ENCODE data around the gene ABCB1.
"Not testable (repeated sequence)": the region's sequence is repeated elsewhere in the genome, so short reads cannot be mapped to it uniquely, and the experiment has no call there.

ABCB1 gene

DNA sequence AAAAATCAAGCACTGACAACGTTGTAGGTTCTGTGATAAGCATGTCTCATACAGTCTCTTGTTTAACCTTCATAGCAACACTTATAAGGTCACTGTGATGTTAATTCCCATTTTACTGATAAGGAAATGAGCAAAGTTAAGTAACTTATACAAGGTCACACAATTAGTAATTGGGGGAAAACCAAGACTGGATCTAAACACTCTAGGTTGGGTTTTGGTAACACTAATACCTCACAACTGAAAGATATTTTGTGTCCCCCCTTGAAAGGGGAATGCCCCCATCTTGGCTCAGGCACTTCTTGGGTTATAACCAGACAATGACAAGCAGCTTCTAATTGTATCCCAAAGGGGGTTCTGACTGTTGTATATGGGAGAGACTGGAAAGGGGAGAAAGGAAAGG is 89.2 kb downstream of the ABCB1 start:
- DNase-seq, result no peak

DNA sequence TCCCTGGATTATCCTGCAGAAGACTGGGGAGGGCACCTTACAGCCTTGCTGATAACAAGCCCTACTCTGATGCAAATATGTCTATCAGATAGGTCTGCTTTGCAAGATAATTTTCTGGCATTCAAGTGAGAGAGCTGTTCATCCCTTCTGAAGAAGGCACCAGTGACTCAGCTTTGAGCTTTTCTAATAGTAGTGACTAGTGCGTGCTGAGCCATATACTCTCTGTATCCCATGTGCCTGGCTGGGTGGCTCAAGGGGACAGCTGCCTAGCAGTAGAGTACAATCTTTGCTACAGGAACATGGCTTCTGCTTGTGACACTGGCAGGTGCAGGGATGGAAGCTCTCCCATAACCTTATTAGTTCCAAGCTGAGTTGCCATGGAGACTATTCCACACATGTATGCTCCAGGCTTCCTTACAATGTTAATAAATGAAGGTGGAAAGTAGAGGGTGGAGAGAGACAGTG is 90.2 kb downstream of the ABCB1 start:
- no peak for DNase-seq

DNA sequence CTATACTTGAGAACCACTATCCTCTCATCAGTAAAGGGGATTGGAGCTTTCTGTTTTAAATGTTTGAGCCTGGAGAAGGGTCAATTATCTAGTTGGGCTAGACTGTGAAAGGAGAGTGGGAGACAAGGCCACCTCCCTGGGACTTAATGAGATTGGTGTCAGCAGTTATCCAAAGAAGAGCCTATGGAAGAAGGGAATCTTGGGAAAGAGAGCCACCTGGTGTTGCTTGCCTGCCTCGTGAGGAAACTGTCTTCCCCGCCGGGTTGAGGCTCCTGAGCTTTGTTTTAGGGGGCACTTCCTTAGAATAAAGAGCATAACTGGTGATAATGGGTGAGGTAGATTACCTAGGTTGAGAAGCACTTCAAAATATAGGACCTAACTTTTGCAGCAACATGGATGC is 93.2 kb downstream of the ABCB1 start:
- DNase-seq, result no peak

DNA sequence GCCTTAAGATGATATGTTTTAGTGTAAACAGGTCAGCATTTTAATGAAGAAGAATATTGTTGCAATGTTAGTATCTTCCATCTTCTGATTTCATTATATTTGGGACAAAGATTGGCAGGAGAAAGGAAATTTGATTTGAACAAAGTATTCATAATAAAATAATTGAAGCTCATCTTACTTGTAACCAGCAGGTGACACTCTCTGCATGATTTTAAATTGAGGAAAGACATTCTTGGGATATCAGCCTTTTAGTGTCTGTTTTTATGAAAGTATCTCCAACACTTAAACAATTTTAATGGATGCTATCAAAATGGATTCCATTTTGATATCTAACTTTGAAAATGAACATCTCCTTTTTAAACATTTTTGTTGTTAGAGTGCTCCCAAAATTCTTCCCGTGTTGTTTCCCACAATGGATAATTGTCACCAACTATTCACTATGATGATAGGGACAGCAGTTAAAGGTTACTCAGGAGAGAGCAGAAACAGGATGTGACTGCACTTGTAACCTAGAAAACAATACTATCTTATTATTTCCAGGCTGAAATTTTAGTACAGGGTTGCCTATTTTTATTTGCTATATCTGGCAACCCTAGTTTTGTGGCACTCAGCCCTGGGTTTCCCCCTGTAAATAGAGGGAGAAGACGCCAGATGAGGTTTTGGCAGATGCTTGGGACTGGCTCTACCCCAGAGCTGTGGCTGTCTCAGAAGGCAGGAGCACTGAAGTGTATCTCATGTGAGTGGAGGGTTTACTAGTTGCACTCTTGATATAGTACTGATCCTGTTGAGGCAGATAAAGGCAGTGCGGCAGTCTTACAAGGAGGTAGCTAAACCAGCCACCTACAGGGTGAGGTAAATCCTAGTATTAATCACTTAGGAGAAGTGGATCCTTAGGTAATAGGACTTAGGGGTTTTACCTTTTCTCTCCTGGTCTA is 94.2 kb downstream of the ABCB1 start:
- DNase-seq, result no peak

DNA sequence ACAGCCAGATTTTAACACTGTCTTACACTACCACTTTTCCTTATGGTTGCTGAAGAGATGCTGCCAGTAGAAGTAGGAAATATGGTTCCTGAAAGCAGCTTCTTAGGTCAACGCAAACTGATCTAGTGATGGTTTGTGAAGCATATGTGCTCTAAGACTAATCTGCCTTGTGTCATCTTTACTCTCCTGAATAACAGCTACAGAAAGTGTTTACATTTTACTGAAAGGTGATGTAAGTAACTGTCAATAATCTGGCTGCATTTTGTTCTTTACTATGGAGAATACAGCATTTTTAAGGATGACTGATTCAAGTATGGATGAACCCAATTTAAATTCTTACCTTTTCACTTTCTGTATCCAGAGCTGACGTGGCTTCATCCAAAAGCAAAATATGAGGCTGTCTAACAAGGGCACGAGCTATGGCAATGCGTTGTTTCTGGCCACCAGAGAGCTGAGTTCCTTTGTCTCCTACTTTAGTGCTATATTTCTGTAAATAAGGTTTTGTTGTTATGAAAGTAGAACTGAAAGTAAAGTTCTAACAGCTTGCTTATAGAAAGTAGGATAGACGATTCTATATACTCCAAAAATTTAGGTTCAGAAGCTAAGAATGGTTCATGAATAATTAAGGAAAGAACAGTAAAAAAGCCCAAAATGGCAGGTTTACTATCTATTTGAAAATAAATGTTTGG is 95.0 kb downstream of the ABCB1 start:
- DNase-seq, result no peak

DNA sequence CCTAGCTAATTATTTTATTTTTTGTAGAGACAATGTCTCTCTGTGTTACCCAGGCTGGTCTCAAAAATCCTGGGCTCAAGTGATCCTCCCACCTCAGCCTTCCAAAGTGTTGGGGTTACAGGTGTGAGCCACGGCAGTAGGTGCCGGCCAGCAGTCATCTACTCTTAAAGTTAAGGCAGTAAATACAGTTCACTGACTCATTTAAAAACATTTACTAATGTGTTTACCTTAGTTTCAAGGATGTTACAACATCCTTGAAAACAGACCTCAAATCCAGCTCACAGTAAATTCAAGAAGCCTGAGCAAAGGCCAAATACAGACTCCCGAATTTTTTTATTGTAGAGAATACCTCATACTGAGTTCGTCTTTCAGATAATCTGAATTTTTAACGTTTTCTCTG is 95.6 kb downstream of the ABCB1 start:
- DNase-seq, result no peak

DNA sequence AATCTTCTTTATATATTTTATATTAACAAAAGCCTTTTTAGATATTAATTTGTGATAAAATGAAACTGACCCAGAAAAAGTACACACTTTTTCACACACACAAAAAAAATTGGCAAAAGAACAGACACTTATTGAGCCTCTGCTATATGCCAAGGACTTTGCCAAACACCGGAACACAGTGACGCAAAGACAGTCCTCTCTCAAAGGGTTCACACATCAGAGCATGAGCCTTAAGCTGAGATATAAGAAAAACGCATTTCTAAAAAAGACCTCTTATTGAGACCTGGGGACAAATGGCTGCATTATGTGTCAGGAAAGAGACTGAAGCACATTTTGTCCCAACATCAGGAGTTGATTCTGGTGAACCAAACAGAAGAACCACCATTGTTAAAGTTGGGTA is 101.2 kb downstream of the ABCB1 start:
- DNase-seq, result no peak

DNA sequence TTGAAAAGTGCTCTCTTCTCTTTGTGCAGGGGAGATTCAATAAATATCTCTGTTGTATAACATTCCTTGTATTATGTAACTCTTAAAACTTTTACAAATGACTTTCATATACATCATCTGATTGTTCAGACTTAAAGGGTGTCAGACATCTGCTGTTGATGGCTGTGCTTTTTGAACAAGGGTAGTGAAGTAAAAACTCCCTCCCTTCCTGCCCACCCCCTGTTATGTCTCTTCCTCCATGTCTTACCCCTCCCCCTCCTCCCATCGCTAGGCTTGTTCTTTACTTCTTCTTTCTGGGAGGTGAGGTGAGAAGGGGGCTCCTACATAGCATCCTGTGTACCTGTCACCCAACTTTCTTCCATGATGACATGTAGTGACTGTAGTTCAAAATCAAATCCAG is 101.8 kb downstream of the ABCB1 start:
- no peak for DNase-seq

DNA sequence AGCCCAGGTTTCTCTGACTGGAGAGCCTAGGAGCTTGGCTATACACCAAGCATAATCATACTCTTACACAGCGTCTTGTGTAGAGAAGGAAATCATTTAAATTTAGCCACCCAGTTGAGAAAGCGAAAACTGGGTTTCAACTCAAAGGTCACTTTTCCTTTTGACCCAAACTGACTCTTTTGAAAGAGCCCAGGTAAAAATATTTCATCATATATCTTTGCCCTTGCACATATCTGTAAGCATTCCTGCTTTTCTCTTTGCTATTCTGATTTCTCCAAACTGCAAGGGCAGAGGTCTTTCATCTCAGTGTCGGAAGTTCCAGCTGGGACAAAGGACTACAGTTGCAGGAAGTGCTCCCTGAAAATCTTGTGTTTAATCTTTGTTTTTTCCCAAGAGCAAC is 103.2 kb downstream of the ABCB1 start:
- no peak for DNase-seq

DNA sequence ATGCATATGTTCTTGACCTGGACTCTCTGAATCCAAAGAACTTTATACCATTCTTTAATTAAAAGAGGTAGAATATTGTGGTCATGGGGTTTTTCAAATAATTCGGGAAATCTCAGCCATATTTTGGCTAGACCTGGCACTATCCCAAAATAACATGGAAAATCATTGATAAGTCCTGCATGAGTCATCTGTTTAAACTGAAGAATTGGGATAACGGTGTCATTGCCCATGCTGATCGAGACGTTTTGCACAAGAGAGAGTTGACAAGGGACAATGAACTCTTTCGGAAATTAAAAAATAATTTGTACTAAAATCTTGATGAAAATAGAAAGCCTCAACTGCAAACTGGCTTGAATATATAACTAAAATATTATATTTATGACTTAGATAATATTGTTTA is 105.3 kb downstream of the ABCB1 start:
- DNase-seq, result no peak

DNA sequence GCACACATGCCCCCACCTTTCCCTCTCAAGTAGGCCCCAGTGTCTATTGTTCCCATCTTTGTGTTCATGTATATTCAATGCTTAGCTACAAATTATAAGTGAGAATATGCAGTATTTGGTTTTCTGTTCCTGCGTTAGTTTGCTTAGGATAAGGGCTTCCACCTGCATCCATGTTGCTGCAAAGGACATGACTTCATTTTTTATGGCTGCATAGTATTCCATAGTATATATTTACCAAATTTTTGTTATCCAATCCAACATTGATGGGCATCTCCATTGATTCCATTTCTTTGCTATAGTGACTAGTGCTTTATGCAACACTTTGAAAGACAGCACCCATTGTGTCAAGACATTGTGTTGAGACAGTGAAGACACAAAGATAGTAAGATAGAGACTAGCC is 106.2 kb downstream of the ABCB1 start:
- DNase-seq, result no peak

DNA sequence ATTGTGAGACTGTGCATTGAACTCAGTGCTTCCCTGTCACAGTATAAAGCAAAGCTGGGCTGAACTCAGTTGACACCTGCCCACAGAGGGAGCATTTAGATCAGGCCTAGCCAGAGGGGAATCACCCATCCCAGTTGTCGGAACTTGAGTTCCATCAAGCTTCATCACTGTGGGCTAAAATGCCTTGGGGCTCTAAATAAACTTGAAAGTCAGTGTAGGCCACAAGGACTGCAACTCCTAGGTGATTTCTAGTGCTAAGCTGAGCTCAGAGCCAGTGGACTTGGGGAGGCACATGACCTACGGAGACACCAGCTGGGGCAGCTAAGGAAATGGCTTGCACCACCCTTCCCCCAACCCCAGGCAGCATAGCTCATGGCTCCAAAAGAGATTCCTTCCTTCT is 117.6 kb downstream of the ABCB1 start:
- no peak for DNase-seq

DNA sequence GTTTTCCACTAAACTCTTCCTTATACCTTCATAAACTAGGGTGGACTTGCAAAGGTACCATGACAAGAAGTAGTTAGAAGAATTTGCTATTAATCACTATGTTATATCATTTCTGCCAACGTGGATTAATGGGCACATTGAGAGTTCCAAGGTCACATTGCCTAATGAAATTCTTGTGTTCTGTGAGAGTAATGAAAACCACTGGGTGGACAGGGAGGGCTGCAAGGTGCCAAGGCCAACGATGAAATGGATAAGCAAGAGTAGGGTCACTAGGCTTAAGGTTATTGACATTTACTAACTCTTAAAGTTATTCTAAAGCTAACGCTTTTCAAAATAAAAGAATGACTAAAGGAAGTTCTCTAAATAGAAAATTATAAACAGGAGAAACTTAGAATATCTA is 118.6 kb downstream of the ABCB1 start:
- no peak for DNase-seq

DNA sequence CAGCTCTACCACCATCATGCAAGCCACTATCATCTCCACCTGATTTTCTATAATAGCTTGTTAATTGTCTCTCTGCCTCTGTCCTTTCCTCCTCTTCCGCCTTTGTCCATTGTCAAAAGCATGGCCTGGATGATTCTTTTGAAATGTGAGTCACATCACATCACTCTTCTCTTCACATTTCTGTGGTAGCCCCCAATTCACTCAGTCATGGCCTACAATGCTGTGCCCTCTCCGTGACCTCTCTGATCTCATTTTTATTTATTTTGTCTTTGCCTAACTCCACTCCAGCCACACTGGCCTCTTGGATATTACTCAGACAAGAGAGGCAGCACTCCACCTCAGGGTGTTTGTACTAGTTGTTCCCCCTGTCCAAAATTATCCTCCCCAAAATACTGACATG is 120.3 kb downstream of the ABCB1 start:
- DNase-seq, result no peak

DNA sequence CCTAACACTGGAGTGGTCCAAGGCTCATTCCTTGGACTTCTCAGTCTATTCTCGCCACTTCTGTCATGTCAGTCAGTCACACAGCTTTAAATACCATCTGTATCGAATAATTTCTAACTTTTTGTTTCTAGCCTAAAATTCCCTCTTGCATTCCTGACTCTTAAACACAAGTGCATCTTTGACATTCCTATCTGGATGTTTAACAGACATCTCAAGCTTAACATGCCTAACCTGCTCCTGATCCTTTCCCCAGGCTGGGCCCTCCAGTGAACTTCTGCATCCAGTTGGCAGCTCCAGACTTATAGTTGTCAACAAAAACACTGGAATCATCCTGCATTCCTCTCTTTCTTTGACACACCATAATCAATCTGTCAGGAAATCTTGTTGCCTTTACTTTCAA is 120.7 kb downstream of the ABCB1 start:
- DNase-seq, result no peak

DNA sequence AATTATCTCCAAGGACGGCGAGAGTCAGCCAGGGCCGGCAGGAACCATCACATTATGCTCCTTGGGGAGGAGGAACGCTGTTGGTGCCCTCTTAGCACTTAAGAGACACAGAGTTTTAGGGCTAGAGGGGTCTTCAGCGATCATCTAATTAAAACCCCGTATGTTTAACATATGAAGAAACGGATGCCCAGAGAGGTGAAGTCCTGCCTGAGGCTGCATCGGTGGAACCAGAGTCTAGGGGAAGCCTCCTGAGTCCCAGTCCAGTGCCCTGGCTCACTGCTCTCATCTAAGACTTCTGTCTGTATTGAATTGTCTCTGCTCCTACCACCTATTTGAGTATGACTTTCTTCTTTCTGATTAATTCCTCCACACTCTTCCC is 124.5 kb downstream of the ABCB1 start:
- no peak for DNase-seq

DNA sequence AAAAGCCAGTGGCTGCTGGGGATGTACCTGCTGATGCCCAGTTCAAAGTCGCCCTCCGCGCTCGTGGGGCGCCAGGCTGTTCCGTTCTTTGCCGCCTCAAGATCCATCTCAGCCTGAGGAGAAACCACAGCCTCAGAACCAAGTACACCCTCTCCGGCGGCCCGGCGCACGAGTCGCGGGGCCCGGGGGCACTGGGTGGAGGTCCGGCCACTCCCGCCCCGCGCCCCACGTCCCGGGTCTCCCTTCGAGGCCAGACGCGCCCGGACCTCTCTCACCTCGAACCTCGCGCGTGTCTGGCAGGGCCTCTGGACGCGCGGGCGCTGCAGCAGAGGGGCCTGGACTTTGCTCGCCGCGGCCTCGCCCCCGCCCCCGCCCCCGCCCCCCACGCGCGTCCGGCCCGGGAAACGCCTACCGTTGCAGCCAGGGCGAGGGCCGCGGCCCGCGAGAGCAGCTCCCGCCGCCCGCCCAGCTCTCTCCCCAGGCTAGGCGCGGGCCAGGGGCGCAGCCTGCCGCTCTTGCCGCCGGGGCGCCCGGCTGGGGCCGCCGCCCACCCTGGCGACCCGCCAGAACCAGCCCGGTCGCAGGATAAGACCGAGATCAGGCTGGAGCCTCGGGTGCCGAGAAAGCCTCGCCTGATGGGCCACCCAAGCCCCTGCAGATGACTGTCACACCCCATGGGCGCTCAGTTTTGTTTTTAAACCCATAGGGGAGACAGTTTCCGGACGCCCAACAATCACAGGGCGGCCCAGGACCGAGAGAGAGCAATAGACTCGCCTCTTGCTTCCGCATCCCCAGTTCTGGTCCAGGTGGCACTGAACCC is 125.1 kb downstream of the ABCB1 start, which contains the start of gene ABCB4:
ABCB4 (minus strand) TSS at position 322 of the 820 bp plus-strand sequence; CDS start at position 107, 215 bp downstream.
- no peak for DNase-seq

DNA sequence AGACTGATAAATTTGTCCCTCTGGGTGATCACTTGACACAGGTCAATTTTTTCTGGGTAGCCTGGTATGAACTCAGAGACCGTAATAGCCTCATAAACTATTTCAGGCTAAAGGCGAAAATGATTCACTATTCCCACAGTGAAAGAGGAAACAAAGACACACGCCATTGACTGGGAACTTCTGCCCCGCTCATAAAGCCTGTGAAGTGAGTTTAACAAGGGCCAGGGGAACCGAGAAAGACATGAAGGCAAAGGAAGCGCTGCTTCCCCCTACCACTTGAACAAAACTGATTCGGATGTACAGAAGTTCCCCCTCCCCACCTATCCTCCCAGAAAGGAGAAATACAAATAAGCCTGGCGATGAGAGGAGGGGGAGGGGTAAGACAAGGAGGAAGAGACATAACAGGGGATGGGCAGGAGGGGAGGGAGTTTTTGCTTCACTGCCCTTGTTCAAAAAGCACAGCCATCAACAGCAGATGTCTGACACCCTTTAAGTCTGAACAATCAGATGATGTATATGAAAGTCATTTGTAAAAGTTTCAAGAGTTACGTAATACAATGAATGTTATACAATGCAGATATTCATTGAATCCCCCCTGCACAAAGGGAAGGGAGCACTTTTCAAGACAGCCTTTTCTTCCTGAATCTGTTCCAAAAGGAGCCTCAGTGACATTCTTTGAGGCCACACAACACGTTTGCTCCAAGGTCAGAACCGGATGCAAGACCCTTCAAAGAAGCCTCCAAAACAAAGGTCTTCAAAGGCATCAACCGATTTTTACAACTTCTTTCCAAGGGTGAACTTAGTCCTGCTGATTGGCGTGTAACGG is 125.9 kb downstream of the ABCB1 start:
- DNase-seq, result no peak

DNA sequence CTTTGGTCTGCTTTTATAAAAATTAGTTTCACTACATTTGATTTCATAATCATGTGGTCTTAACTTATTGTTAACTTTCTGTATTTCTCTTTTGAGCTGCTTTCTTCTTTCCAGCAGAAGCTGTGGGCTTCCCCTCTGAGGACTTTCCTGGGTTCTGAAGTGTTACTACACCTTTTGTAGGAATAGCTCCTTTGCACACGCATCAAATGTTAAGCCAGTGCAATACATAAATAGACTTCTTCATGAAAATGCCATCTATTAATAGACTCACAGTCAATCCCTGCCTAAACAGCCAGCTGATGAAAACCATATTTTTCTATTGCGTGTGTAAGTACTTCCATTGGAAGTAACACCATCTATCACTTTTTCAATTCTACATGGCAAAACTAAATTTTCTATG is 126.7 kb downstream of the ABCB1 start:
- DNase-seq, result no peak

DNA sequence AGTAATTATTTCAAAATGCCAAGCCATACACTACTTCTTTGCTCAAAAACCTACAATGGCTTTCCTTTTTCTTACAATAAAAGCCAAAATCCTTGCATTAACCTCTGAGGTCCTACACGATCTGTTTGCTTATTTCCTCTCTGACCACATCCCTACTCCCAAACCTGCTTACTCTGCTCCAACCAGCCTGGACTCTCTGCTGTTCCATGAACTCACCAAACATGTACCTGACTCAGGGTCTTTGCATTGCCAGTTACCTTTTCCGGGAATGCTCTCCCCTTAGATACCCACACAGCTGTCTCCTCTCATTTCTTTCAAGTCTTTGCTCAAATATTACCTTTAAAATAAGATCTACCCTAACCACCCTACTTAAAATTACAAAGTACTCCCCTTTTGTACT is 127.5 kb downstream of the ABCB1 start:
- no peak for DNase-seq

DNA sequence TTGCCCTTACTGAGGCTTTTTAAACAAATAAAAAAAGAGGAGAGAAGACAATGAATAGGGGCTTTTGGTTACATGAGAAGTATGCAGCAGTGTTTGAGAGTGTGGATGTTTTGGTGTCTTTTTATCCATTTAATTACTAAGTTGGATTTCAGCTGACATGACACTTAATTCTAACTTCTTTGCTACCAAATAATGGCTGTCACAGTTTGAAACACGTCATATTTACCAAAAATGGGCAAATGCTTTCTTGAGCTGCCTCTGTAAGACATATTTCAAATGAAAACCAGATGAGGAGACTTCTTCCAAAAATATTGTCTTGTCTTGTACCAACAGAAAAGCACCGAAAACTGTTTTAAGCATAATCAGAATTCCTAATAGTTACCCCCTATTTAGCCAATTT is 129.2 kb downstream of the ABCB1 start:
- DNase-seq, result no peak

DNA sequence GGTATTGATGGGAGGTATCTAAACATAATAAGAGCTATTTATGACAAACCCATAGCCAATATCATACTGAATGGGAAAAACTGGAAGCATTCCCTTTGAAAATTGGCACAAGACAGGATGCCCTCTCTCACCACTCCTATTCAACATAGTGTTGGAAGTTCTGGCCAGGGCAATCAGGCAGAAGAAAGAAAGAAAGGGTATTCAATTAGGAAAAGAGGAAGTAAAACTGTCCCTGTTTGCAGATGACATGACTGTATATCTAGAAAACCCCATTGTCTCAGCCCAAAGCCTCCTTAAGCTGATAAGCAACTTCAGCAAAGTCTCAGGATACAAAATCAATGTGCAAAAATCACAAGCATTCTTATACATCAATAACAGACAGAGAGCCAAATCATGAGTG is 131.5 kb downstream of the ABCB1 start:
- not testable (repeated sequence) for DNase-seq

DNA sequence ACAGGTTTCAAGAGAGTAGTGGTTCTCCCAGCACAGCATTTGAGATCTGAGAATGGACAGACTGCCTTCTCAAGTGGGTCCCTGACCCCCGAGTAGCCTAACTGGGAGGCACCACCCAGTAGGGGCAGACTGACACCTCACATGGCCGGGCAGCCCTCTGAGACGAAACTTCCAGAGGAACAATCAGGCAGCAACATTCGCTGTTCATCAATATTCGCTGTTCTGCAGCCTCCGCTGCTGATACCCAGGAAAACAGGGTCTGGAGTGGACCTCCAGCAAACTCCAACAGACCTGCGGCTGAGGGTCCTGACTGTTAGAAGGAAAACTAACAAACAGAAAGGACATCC is 135.2 kb downstream of the ABCB1 start:
- not testable (repeated sequence) for DNase-seq
